ENCODE measurements around the gene ZNF791.
A peak's percentile ranks its signal among the peaks of the same experiment; 100 is the strongest.

Gene ZNF791

DNA sequence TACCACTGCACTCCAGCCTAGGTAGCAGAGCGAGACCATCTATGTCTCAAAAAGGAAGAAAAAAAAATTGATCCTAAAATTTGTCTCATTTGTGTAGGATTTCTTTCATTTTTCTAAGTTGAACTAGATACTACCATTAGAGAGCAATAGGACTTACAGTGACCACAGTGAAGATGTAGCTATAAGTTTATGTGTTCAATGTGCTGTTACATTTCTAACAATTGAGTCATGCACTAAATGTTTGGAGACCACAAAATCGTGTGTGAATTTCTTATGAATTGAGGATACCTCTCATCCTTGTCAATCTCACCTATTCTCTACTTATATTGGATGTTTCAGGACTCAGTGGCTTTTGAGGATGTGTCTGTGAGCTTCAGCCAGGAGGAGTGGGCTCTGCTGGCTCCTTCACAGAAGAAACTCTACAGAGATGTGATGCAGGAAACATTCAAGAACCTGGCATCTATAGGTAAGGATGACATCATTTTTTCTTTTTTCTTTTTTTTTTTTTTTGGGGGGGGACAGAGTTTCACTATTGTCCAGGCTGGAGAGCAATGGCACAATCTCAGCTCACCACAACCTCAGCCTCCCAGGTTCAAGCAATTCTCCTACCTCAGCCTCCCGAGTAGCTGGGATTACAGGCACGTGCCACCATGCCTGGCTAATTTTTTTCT, 12.8 kb downstream of the ZNF791 start:
- Histone ChIP-seq H3K9me3 (ENCODE audit: control insufficient read depth, insufficient read depth, low read depth, low read length) (no peaks in the 10 kb centered on the region), H3K4me1 (ENCODE audit: control insufficient read depth, insufficient read depth, low read length) (no peaks in the 10 kb centered on the region), H3K27ac (ENCODE audit: extremely low read depth, low read depth, low read length) (no peak overlapping the region), H3K36me3 (ENCODE audit: control insufficient read depth in 2 of 2, insufficient read depth in 1 of 2, low read length in 2 of 2) (peaks cover 37 to 57% of the 10 kb centered on the region in 2 experiments; a peak in 2 of 3 replicates), H3K4me3 (ENCODE audit: low read depth, low read length) (no peak overlapping the region)
- ChIA-PET POLR2A (interaction anchor here (0.6 to 1.0 kb wide), 2 partner anchors 13 to 800 kb away, joined by 3 read pairs; partner anchors contain the start of genes ZNF490 and ZNF791), CTCF (no interaction called here)
- TF ChIP-seq, protein P1, sequence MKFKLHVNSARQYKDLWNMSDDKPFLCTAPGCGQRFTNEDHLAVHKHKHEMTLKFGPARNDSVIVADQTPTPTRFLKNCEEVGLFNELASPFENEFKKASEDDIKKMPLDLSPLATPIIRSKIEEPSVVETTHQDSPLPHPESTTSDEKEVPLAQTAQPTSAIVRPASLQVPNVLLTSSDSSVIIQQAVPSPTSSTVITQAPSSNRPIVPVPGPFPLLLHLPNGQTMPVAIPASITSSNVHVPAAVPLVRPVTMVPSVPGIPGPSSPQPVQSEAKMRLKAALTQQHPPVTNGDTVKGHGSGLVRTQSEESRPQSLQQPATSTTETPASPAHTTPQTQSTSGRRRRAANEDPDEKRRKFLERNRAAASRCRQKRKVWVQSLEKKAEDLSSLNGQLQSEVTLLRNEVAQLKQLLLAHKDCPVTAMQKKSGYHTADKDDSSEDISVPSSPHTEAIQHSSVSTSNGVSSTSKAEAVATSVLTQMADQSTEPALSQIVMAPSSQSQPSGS (tag by site-specific recombination; IDR thresholded peaks at IDR 0.05; ENCODE audit: low read depth) = peak; percentile 51; the same call in 1 of the 2 replicates
- TF ChIP-seq ZBTB8A (tag by site-specific recombination; IDR thresholded peaks at IDR 0.05) (no peak), GFI1B (tag by site-specific recombination; IDR thresholded peaks at IDR 0.05) (no peak), ZBTB21 (tag by site-specific recombination; IDR thresholded peaks at IDR 0.05) (no peak)

DNA sequence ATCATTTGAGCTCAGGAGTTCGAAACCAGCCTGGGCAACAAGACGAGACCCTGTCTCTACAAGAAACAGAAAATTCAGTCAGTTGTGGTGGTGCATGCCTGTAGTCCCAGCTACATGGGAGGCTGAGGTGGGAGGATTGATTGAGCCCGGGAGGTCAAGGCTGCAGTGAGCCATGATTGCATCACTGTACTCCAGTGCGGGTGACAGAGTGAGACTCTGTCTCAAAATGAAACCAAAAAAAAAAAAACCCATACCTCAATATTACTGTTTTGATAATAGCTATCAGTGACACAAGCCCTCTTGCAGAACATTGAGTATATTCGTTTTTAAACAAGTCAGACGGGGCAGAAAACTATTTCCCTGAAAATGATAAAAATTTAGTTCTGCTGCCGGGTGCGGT, 16.2 kb downstream of the ZNF791 start:
- peaks cover 40 to 81% of the 10 kb centered on the region in 2 experiments; a peak in 2 of 3 replicates for H3K36me3 ChIP-seq (ENCODE audit: control insufficient read depth in 2 of 2, insufficient read depth in 1 of 2, low read length in 2 of 2)
- TF ChIP-seq ZNF621 (tag by site-specific recombination; IDR thresholded peaks at IDR 0.05) (no peak), ZNF654 (tag by site-specific recombination; IDR thresholded peaks at IDR 0.05; ENCODE audit: low read depth) (no peak), ZNF514 (tag by site-specific recombination; IDR thresholded peaks at IDR 0.05) (no peak), IKZF3 (tag by site-specific recombination; IDR thresholded peaks at IDR 0.05) (no peak), ZBTB7A (tag by site-specific recombination; IDR thresholded peaks at IDR 0.05; ENCODE audit: low read depth) (no peak), SCRT1 (tag by site-specific recombination; IDR thresholded peaks at IDR 0.05; ENCODE audit: borderline replicate concordance) (no peak), ZEB2 (tag by site-specific recombination; IDR thresholded peaks at IDR 0.05) (no peak), ZNF350 (tag by site-specific recombination; IDR thresholded peaks at IDR 0.05) (no peak), ZNF670 (tag by site-specific recombination; IDR thresholded peaks at IDR 0.05; ENCODE audit: low read depth) (no peak), ZNF274 (IDR thresholded peaks at IDR 0.05; ENCODE audit: low read length) (no peak), ZNF274 (tag by site-specific recombination; IDR thresholded peaks at IDR 0.05; ENCODE audit: borderline replicate concordance) (no peak)
- TF ChIP-seq, protein P2, sequence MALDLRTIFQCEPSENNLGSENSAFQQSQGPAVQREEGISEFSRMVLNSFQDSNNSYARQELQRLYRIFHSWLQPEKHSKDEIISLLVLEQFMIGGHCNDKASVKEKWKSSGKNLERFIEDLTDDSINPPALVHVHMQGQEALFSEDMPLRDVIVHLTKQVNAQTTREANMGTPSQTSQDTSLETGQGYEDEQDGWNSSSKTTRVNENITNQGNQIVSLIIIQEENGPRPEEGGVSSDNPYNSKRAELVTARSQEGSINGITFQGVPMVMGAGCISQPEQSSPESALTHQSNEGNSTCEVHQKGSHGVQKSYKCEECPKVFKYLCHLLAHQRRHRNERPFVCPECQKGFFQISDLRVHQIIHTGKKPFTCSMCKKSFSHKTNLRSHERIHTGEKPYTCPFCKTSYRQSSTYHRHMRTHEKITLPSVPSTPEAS (tag by site-specific recombination; IDR thresholded peaks at IDR 0.05) = no peak
- H3K27ac ChIP-seq (ENCODE audit: extremely low read depth, low read depth, low read length) = no peak overlapping the region
- ChIA-PET CTCF (interaction anchor here (0.7 kb wide), 1 partner anchor 1037 kb away, joined by 4 read pairs; no protein-coding TSS in a partner anchor), POLR2A (no interaction called here)
- no peak overlapping the region for H3K4me3 ChIP-seq (ENCODE audit: low read depth, low read length)
- no peaks in the 10 kb centered on the region for H3K4me1 ChIP-seq (ENCODE audit: control insufficient read depth, insufficient read depth, low read length)
- H3K9me3 ChIP-seq (ENCODE audit: control insufficient read depth, insufficient read depth, low read depth, low read length) = no peaks in the 10 kb centered on the region

DNA sequence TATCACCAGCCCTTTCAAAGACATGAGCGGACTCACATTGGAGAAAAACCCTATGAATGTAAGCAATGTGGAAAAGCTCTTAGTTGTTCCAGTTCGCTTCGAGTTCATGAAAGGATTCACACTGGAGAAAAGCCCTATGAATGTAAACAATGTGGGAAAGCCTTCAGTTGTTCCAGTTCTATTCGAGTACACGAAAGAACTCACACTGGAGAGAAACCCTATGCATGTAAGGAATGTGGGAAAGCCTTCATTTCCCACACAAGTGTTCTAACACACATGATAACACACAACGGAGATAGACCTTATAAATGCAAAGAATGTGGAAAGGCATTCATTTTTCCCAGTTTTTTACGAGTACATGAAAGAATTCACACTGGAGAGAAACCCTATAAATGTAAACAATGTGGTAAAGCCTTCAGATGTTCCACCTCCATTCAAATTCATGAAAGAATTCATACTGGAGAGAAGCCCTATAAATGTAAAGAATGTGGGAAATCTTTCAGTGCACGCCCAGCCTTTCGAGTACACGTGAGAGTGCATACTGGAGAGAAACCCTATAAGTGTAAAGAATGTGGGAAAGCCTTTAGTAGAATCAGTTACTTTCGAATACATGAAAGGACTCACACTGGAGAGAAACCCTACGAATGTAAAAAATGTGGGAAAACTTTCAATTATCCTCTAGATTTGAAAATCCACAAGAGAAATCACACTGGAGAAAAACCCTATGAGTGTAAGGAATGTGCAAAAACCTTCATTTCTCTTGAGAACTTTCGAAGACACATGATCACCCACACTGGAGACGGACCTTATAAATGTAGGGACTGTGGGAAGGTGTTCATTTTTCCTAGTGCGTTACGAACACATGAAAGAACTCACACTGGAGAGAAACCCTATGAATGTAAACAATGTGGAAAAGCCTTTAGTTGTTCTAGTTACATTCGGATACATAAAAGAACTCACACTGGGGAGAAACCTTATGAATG, 17.6 kb downstream of the ZNF791 start:
- no peak overlapping the region for H3K4me3 ChIP-seq (ENCODE audit: low read depth, low read length)
- TF ChIP-seq, protein P3, sequence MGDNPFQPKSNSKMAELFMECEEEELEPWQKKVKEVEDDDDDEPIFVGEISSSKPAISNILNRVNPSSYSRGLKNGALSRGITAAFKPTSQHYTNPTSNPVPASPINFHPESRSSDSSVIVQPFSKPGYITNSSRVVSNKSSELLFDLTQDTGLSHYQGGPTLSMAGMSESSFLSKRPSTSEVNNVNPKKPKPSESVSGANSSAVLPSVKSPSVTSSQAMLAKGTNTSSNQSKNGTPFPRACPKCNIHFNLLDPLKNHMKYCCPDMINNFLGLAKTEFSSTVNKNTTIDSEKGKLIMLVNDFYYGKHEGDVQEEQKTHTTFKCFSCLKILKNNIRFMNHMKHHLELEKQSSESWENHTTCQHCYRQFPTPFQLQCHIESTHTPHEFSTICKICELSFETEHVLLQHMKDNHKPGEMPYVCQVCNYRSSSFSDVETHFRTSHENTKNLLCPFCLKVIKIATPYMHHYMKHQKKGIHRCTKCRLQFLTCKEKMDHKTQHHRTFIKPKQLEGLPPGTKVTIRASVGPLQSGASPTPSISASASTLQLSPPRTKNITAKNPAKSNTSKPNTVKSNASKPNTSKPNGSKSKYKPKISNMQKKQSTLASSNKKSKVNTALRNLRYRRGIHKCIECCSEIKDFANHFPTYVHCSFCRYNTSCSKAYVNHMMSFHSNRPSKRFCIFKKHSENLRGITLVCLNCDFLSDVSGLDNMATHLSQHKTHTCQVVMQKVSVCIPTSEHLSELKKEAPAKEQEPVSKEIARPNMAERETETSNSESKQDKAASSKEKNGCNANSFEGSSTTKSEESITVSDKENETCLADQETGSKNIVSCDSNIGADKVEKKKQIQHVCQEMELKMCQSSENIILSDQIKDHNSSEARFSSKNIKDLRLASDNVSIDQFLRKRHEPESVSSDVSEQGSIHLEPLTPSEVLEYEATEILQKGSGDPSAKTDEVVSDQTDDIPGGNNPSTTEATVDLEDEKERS (tag by site-specific recombination; IDR thresholded peaks at IDR 0.05) = 0 out of 2 replicates have a peak, but pooled peaks have one; percentile 7
- no peak for TF ChIP-seq ZSCAN30 (tag by site-specific recombination; IDR thresholded peaks at IDR 0.05)
- TF ChIP-seq ZNF571 (tag by site-specific recombination; IDR thresholded peaks at IDR 0.05) = no peak
- TF ChIP-seq ZNF274 (IDR thresholded peaks at IDR 0.05; ENCODE audit: low read length) = peak; percentile 69
- TF ChIP-seq ZNF274 (tag by site-specific recombination; IDR thresholded peaks at IDR 0.05; ENCODE audit: borderline replicate concordance) = peak; percentile 85
- no peak for TF ChIP-seq ZNF292 (tag by site-specific recombination; IDR thresholded peaks at IDR 0.05; ENCODE audit: borderline replicate concordance, low read depth)
- no peak for TF ChIP-seq HOXD13 (CRISPR knock-in tag; IDR thresholded peaks at IDR 0.05; ENCODE audit: borderline replicate concordance)
- TF ChIP-seq ZNF521 (tag by site-specific recombination; IDR thresholded peaks at IDR 0.05) = no peak

More for the DNA sequence above, 17.6 kb downstream of the ZNF791 start:
- H3K9me3 ChIP-seq (ENCODE audit: control insufficient read depth, insufficient read depth, low read depth, low read length) = no peaks in the 10 kb centered on the region
- H3K27ac ChIP-seq (ENCODE audit: extremely low read depth, low read depth, low read length) = no peak overlapping the region
- no peaks in the 10 kb centered on the region for H3K4me1 ChIP-seq (ENCODE audit: control insufficient read depth, insufficient read depth, low read length)
- ChIA-PET CTCF (no interaction called here), POLR2A (no interaction called here)
- peaks cover 36 to 75% of the 10 kb centered on the region in 2 experiments; a peak in 2 of 3 replicates for H3K36me3 ChIP-seq (ENCODE audit: control insufficient read depth in 2 of 2, insufficient read depth in 1 of 2, low read length in 2 of 2)

All from HEK293 (cell line).